WTC11 (cell line): ENCODE data around the gene TRMT112. TPM values are rescaled to one million over a fixed set of nuclear protein-coding genes. Genes with fewer than 3 reads are reported as not detected.
A peak's percentile ranks its signal among the peaks of the same experiment; 100 is the strongest.

Source experiments
- ATAC-seq: fragments of 200-7000 bp; cut with Tn5 transposase; 2 replicates; pipeline ENCODE4 v1.10.0; 2021; ENCODE audit warnings: mild to moderate bottlenecking, moderate library complexity
- CTCF ChIA-PET: fragments of 300-600 bp; sonication (Branson Sonifier 250); formaldehyde crosslinking; loops from one replicate; lab custom pipeline; 2021; ENCODE audit warnings: antibody characterized with exemption; lab: Charles Lee
- POLR2A ChIA-PET: fragments of 350-600 bp; sonication (Branson Sonifier 250); formaldehyde crosslinking; loops from one replicate; lab custom pipeline; 2021; ENCODE audit warnings: antibody characterized with exemption; lab: Charles Lee
- DNase-seq: peaks from one replicate; pipeline ENCODE4 v3.0.0; 2021; ENCODE audit warnings: low spot score
- H3K27ac Mint-ChIP-seq: 2 replicates; pipeline ENCODE4 v1.8.0; 2021; ENCODE audit warnings: mixed read lengths
- H3K27me3 Mint-ChIP-seq: 2 replicates; pipeline ENCODE4 v1.8.0; 2021; ENCODE audit warnings: low read depth, mild to moderate bottlenecking, moderate library complexity, mixed read lengths
- H3K36me3 Mint-ChIP-seq: 2 replicates; pipeline ENCODE4 v1.8.0; 2021; ENCODE audit warnings: mixed read lengths
- H3K4me1 Mint-ChIP-seq: 2 replicates; pipeline ENCODE4 v1.8.0; 2022; ENCODE audit warnings: mixed read lengths
- H3K4me3 Mint-ChIP-seq: 2 replicates; pipeline ENCODE4 v1.8.0; 2021; ENCODE audit warnings: mild to moderate bottlenecking, moderate library complexity, mixed read lengths
- H3K9me3 Mint-ChIP-seq: 2 replicates; pipeline ENCODE4 v1.8.0; 2021; ENCODE audit warnings: mixed read lengths
- GTF2I ChIP-seq: fragments of 250-450 bp; sonication (Bioruptor Pico); conservative IDR thresholded peaks from 2 replicates; pipeline ENCODE4 v1.4.0; 2021; ENCODE audit warnings: mild to moderate bottlenecking
- NFATC4 ChIP-seq: fragments of 250-450 bp; sonication (Bioruptor Pico); IDR thresholded peaks from 2 replicates; pipeline ENCODE4 v1.9.0; 2021; ENCODE audit warnings: mild to moderate bottlenecking
- NFE2L1 ChIP-seq: sonication (generic); formaldehyde crosslinking; IDR thresholded peaks from 2 replicates; pipeline ENCODE4 v1.8.1; 2023; ENCODE audit warnings: missing genetic modification reagents
- OVOL2 ChIP-seq: fragments of 250-450 bp; sonication (Bioruptor Pico); IDR thresholded peaks from 2 replicates; pipeline ENCODE4 v1.9.0; 2021; ENCODE audit warnings: mild to moderate bottlenecking, borderline replicate concordance
- PRRX2 ChIP-seq: fragments of 250-450 bp; sonication (Bioruptor Pico); IDR thresholded peaks from 2 replicates; pipeline ENCODE4 v1.8.0; 2021; ENCODE audit warnings: mild to moderate bottlenecking
- RELA ChIP-seq: sonication (generic); formaldehyde crosslinking; IDR thresholded peaks from 2 replicates; pipeline ENCODE4 v1.8.1; 2022; ENCODE audit warnings: missing genetic modification reagents, mild to moderate bottlenecking, borderline replicate concordance
- total RNA-seq: library from RNA; stranded (reverse); gene quantifications from 3 replicates; pipeline ENCODE4 v1.2.3, GENCODE V29; 2021
- TF ChIP-seq, protein P1 (sequence below): fragments of 250-450 bp; sonication (Bioruptor Pico); conservative IDR thresholded peaks from 2 replicates; pipeline ENCODE4 v1.9.0; 2021; ENCODE audit warnings: mild to moderate bottlenecking
- TF ChIP-seq, protein P2 (sequence below): sonication (generic); formaldehyde crosslinking; IDR thresholded peaks from 2 replicates; pipeline ENCODE4 v1.8.1; 2023; ENCODE audit warnings: mild to moderate bottlenecking, missing genetic modification reagents
- TF ChIP-seq, protein P3 (sequence below): sonication (generic); formaldehyde crosslinking; IDR thresholded peaks from 2 replicates; pipeline ENCODE4 v1.8.1; 2023; ENCODE audit warnings: mild to moderate bottlenecking, missing genetic modification reagents, borderline replicate concordance
- TF ChIP-seq, protein P4 (sequence below): sonication (generic); formaldehyde crosslinking; IDR thresholded peaks from 2 replicates; pipeline ENCODE4 v1.8.0; 2022; ENCODE audit warnings: missing genetic modification reagents
- TF ChIP-seq, protein P5 (sequence below): sonication (generic); formaldehyde crosslinking; IDR thresholded peaks from 2 replicates; pipeline ENCODE4 v1.8.1; 2023; ENCODE audit warnings: mild to moderate bottlenecking, moderate library complexity, missing genetic modification reagents
- TF ChIP-seq, protein P6 (sequence below): fragments of 250-450 bp; sonication (Bioruptor Pico); IDR thresholded peaks from 2 replicates; pipeline ENCODE4 v1.9.0; 2021; ENCODE audit warnings: moderate library complexity, mild to moderate bottlenecking, inconsistent platforms, borderline replicate concordance
- TF ChIP-seq, protein P7 (sequence below): sonication (generic); formaldehyde crosslinking; IDR thresholded peaks from 2 replicates; pipeline ENCODE4 v1.8.1; 2022; ENCODE audit warnings: missing genetic modification reagents, borderline replicate concordance
- TF ChIP-seq, protein P8 (sequence below): sonication (generic); formaldehyde crosslinking; IDR thresholded peaks from 2 replicates; pipeline ENCODE4 v1.8.0; 2022; ENCODE audit warnings: mild to moderate bottlenecking, missing genetic modification reagents
- TF ChIP-seq, protein P9 (sequence below): sonication (generic); formaldehyde crosslinking; IDR thresholded peaks from 2 replicates; pipeline ENCODE4 v1.8.1; 2022; ENCODE audit warnings: low read depth, missing genetic modification reagents, borderline replicate concordance

The TRMT112 gene
- total RNA-seq, 1 experiment from 2014 or later, result 285 TPM

DNA sequence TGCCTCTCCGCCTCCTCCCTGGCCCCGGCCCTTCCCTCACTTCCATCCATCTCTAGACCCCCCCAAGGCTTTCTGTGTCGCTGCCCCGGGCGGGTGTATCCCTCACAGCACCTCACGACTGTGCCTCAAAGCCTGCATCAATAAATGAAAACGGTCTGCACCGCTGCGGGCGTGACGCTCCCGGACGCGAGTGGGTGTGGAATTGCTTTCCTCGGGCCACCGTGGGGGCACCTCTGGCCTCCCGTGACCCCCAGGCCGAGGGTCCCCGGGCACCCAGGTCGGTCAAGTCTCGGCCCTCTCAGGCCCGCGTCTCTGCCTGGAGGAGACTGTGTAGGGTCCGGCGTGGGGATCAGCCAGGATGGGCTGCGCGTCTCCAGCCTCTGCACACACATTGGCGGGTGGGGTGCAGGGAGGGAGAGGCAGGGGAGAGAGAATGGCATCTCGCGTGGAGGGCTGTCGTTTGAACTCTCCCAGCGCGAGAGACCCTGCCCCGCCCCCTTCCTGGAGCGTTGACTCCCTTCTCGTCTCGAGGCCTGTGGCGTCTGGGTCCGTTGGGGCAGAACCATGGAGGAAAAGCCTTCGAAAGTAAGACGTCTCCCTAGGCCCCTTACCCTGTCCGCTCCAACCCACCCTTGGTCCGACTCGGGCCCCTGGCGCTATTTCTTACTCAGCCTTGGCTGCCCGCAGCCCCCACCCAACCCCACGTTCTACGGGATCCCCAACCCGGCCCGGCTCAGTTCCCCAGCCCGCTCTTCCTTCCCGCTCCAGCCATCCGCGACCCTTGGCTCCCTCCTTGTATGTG is 17.3 kb downstream of the TRMT112 start, which contains the start of gene CATSPERZ:
Gene CATSPERZ, plus strand, starts transcription at position 512 of the 802 bp plus-strand sequence. Its CDS starts 53 bp downstream, at position 565.
- Mint-ChIP-seq H3K4me3 (peak within 1 kb of the TSS; percentile 82), H3K36me3 (no peaks in the 10 kb centered on the region), H3K4me1 (peaks cover 19% of the 10 kb centered on the region), H3K9me3 (no peaks in the 10 kb centered on the region), H3K27me3 (peaks cover 70% of the 10 kb centered on the region), H3K27ac (no peak within 1 kb of the TSS)
- POLR2A ChIA-PET, result interaction anchor here (1.1 to 1.6 kb wide), 5 partner anchors 7 to 73 kb away, joined by 3 to 11 read pairs (median 3); partner anchors contain the start of genes NUDT22 and PRDX5
- ATAC-seq (peak; percentile 4), DNase-seq (peak; percentile 36)
- TF ChIP-seq, protein P1, sequence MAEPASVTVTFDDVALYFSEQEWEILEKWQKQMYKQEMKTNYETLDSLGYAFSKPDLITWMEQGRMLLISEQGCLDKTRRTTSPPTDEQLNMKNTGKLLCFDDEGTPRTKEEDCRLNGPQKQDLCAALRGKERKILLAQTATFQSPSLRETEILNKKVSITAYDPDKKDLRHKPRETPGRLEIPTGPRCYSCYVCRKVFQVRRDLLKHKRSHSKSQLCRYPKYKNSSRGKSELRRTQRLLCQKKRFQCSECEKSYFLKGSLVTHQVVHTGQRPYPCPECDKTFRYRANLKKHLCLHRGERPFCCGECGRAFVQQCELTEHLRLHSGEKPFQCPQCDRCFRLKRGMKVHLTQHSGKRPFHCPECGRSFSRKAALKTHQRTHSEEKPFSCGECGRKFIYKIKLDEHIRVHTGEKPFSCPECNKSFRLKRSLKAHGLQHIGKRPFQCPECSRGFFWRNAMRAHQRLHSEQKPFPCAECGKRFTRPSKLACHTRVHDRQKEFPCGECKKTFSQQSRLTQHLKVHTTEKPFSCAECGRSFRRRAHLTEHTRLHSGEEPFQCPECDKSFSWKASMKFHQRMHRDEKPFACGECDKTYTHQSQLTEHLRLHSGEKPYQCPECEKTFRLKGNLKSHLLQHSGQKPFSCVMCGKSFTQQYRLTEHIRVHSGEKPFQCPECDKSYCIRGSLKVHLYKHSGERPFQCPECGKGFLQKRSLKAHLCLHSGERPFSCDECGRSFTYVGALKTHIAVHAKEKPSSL, result no peak
- TF ChIP-seq, protein P2, sequence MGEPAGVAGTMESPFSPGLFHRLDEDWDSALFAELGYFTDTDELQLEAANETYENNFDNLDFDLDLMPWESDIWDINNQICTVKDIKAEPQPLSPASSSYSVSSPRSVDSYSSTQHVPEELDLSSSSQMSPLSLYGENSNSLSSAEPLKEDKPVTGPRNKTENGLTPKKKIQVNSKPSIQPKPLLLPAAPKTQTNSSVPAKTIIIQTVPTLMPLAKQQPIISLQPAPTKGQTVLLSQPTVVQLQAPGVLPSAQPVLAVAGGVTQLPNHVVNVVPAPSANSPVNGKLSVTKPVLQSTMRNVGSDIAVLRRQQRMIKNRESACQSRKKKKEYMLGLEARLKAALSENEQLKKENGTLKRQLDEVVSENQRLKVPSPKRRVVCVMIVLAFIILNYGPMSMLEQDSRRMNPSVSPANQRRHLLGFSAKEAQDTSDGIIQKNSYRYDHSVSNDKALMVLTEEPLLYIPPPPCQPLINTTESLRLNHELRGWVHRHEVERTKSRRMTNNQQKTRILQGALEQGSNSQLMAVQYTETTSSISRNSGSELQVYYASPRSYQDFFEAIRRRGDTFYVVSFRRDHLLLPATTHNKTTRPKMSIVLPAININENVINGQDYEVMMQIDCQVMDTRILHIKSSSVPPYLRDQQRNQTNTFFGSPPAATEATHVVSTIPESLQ (CRISPR knock-in tag), result 0 out of 2 replicates have a peak, but pooled peaks have one; percentile 40
- TF ChIP-seq, protein P3, sequence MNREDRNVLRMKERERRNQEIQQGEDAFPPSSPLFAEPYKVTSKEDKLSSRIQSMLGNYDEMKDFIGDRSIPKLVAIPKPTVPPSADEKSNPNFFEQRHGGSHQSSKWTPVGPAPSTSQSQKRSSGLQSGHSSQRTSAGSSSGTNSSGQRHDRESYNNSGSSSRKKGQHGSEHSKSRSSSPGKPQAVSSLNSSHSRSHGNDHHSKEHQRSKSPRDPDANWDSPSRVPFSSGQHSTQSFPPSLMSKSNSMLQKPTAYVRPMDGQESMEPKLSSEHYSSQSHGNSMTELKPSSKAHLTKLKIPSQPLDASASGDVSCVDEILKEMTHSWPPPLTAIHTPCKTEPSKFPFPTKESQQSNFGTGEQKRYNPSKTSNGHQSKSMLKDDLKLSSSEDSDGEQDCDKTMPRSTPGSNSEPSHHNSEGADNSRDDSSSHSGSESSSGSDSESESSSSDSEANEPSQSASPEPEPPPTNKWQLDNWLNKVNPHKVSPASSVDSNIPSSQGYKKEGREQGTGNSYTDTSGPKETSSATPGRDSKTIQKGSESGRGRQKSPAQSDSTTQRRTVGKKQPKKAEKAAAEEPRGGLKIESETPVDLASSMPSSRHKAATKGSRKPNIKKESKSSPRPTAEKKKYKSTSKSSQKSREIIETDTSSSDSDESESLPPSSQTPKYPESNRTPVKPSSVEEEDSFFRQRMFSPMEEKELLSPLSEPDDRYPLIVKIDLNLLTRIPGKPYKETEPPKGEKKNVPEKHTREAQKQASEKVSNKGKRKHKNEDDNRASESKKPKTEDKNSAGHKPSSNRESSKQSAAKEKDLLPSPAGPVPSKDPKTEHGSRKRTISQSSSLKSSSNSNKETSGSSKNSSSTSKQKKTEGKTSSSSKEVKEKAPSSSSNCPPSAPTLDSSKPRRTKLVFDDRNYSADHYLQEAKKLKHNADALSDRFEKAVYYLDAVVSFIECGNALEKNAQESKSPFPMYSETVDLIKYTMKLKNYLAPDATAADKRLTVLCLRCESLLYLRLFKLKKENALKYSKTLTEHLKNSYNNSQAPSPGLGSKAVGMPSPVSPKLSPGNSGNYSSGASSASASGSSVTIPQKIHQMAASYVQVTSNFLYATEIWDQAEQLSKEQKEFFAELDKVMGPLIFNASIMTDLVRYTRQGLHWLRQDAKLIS, result no peak
- TF ChIP-seq, protein P4, sequence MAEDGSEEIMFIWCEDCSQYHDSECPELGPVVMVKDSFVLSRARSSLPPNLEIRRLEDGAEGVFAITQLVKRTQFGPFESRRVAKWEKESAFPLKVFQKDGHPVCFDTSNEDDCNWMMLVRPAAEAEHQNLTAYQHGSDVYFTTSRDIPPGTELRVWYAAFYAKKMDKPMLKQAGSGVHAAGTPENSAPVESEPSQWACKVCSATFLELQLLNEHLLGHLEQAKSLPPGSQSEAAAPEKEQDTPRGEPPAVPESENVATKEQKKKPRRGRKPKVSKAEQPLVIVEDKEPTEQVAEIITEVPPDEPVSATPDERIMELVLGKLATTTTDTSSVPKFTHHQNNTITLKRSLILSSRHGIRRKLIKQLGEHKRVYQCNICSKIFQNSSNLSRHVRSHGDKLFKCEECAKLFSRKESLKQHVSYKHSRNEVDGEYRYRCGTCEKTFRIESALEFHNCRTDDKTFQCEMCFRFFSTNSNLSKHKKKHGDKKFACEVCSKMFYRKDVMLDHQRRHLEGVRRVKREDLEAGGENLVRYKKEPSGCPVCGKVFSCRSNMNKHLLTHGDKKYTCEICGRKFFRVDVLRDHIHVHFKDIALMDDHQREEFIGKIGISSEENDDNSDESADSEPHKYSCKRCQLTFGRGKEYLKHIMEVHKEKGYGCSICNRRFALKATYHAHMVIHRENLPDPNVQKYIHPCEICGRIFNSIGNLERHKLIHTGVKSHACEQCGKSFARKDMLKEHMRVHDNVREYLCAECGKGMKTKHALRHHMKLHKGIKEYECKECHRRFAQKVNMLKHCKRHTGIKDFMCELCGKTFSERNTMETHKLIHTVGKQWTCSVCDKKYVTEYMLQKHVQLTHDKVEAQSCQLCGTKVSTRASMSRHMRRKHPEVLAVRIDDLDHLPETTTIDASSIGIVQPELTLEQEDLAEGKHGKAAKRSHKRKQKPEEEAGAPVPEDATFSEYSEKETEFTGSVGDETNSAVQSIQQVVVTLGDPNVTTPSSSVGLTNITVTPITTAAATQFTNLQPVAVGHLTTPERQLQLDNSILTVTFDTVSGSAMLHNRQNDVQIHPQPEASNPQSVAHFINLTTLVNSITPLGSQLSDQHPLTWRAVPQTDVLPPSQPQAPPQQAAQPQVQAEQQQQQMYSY (CRISPR knock-in tag), result no peak; the same call in 1 of the 2 replicates
- TF ChIP-seq, protein P5, sequence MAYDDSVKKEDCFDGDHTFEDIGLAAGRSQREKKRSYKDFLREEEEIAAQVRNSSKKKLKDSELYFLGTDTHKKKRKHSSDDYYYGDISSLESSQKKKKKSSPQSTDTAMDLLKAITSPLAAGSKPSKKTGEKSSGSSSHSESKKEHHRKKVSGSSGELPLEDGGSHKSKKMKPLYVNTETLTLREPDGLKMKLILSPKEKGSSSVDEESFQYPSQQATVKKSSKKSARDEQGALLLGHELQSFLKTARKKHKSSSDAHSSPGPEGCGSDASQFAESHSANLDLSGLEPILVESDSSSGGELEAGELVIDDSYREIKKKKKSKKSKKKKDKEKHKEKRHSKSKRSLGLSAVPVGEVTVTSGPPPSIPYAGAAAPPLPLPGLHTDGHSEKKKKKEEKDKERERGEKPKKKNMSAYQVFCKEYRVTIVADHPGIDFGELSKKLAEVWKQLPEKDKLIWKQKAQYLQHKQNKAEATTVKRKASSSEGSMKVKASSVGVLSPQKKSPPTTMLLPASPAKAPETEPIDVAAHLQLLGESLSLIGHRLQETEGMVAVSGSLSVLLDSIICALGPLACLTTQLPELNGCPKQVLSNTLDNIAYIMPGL (CRISPR knock-in tag), result 0 out of 2 replicates have a peak, but pooled peaks have one; percentile 6
- no peak for TF ChIP-seq PRRX2 (CRISPR knock-in tag)
- TF ChIP-seq NFE2L1 (CRISPR knock-in tag), result 0 out of 2 replicates have a peak, but pooled peaks have one; percentile 36
- no peak for TF ChIP-seq NFATC4 (CRISPR knock-in tag)
- no peak for TF ChIP-seq RELA
- TF ChIP-seq GTF2I (CRISPR knock-in tag), result no peak
- TF ChIP-seq, protein P6, sequence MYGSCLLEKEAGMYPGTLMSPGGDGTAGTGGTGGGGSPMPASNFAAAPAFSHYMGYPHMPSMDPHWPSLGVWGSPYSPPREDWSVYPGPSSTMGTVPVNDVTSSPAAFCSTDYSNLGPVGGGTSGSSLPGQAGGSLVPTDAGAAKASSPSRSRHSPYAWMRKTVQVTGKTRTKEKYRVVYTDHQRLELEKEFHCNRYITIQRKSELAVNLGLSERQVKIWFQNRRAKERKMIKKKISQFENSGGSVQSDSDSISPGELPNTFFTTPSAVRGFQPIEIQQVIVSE (CRISPR knock-in tag), result no peak
- TF ChIP-seq, protein P7, sequence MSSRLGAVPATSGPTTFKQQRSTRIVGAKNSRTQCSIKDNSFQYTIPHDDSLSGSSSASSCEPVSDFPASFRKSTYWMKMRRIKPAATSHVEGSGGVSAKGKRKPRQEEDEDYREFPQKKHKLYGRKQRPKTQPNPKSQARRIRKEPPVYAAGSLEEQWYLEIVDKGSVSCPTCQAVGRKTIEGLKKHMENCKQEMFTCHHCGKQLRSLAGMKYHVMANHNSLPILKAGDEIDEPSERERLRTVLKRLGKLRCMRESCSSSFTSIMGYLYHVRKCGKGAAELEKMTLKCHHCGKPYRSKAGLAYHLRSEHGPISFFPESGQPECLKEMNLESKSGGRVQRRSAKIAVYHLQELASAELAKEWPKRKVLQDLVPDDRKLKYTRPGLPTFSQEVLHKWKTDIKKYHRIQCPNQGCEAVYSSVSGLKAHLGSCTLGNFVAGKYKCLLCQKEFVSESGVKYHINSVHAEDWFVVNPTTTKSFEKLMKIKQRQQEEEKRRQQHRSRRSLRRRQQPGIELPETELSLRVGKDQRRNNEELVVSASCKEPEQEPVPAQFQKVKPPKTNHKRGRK (CRISPR knock-in tag), result no peak
- TF ChIP-seq, protein P8, sequence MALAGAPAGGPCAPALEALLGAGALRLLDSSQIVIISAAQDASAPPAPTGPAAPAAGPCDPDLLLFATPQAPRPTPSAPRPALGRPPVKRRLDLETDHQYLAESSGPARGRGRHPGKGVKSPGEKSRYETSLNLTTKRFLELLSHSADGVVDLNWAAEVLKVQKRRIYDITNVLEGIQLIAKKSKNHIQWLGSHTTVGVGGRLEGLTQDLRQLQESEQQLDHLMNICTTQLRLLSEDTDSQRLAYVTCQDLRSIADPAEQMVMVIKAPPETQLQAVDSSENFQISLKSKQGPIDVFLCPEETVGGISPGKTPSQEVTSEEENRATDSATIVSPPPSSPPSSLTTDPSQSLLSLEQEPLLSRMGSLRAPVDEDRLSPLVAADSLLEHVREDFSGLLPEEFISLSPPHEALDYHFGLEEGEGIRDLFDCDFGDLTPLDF (CRISPR knock-in tag), result no peak
- TF ChIP-seq OVOL2 (CRISPR knock-in tag), result no peak
- TF ChIP-seq, protein P9, sequence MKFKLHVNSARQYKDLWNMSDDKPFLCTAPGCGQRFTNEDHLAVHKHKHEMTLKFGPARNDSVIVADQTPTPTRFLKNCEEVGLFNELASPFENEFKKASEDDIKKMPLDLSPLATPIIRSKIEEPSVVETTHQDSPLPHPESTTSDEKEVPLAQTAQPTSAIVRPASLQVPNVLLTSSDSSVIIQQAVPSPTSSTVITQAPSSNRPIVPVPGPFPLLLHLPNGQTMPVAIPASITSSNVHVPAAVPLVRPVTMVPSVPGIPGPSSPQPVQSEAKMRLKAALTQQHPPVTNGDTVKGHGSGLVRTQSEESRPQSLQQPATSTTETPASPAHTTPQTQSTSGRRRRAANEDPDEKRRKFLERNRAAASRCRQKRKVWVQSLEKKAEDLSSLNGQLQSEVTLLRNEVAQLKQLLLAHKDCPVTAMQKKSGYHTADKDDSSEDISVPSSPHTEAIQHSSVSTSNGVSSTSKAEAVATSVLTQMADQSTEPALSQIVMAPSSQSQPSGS (CRISPR knock-in tag), result no peak
- CTCF ChIA-PET, result interaction anchor here (0.6 to 5.6 kb wide), 37 partner anchors 10 to 1395 kb away, joined by 3 to 151 read pairs (median 7); partner anchors contain the start of genes BAD, CCDC88B, DNAJC4 and FERMT3
